PC-9 (cell line): ENCODE results near the gene FBN1. TPM values are rescaled to one million over a fixed set of nuclear protein-coding genes. Genes with fewer than 3 reads are reported as not detected.

Experiments
- BruUV-seq: library from RNA; stranded (reverse); fragments of 400-500 nt; replicated peaks from 2 replicates; lab custom pipeline; 2021; lab: Mats Ljungman, UMichigan
- CTCF ChIA-PET: fragments of 300-600 bp; sonication (Branson Sonifier 250); formaldehyde crosslinking; loops from one replicate; lab custom pipeline; 2022; ENCODE audit warnings: antibody characterized with exemption; lab: Charles Lee
- POLR2A ChIA-PET: fragments of 300-600 bp; sonication (Branson Sonifier 250); formaldehyde crosslinking; loops from one replicate; lab custom pipeline; 2022; ENCODE audit warnings: antibody characterized with exemption; ENCODE audit not compliant: unreplicated experiment; lab: Charles Lee
- DNase-seq, 2 experiments: peaks; one replicate each; pipeline versions ENCODE4 v3.0.0 to v3.0.0-alpha.2; 2015 to 2022; ENCODE audit warnings: mixed read lengths in 1 of 2
- H2AFZ ChIP-seq: fragments of 200-600 bp; sonication (generic); 2 replicates; pipeline ENCODE4 v1.8.1; 2017; ENCODE audit warnings: antibody characterized with exemption
- H3F3A ChIP-seq: fragments of 200-600 bp; sonication (generic); 2 replicates; pipeline ENCODE4 v1.8.1; 2017; ENCODE audit warnings: antibody characterized with exemption, mild to moderate bottlenecking, low read depth; ENCODE audit not compliant: insufficient read depth
- H3K27ac ChIP-seq: fragments of 200-600 bp; sonication (generic); 2 replicates; pipeline ENCODE4 v1.6.1; 2016; ENCODE audit warnings: mixed run types
- H3K27me3 ChIP-seq: fragments of 200-600 bp; sonication (generic); 2 replicates; pipeline ENCODE4 v1.6.1; 2016; ENCODE audit warnings: low read depth, mixed run types; ENCODE audit not compliant: insufficient read depth
- H3K36me3 ChIP-seq: fragments of 200-600 bp; sonication (generic); 2 replicates; pipeline ENCODE4 v1.6.1; 2016; ENCODE audit warnings: low read depth, mixed run types
- H3K4me1 ChIP-seq: fragments of 200-600 bp; sonication (generic); replicated peaks from 2 replicates; pipeline ENCODE4 v1.6.1; 2016; ENCODE audit warnings: mixed run types; ENCODE audit not compliant: insufficient read depth
- H3K4me2 ChIP-seq: fragments of 200-600 bp; sonication (generic); 2 replicates; pipeline ENCODE4 v1.6.1; 2017; ENCODE audit warnings: mixed run types
- H3K4me3 ChIP-seq: fragments of 200-600 bp; sonication (generic); 2 replicates; pipeline ENCODE4 v1.6.1; 2016; ENCODE audit warnings: mixed run types
- H3K79me2 ChIP-seq: fragments of 200-600 bp; sonication (generic); 2 replicates; pipeline ENCODE4 v1.6.1; 2017; ENCODE audit warnings: low read depth, mixed run types
- H3K9me2 ChIP-seq: fragments of 200-600 bp; sonication (generic); 2 replicates; pipeline ENCODE4 v1.8.1; 2017; ENCODE audit warnings: mild to moderate bottlenecking; ENCODE audit not compliant: insufficient read depth
- H3K9me3 ChIP-seq: fragments of 200-600 bp; sonication (generic); 2 replicates; pipeline ENCODE4 v1.8.1; 2016; ENCODE audit warnings: low read depth; ENCODE audit not compliant: insufficient read depth
- H4K20me1 ChIP-seq: fragments of 200-600 bp; sonication (generic); 2 replicates; pipeline ENCODE4 v1.8.1; 2017; ENCODE audit not compliant: insufficient read depth
- CTCF ChIP-seq: fragments of 200-600 bp; sonication (generic); conservative IDR thresholded peaks from 2 replicates; pipeline ENCODE4 v1.6.1; 2017; ENCODE audit warnings: mixed run types, antibody characterized with exemption, mild to moderate bottlenecking, moderate library complexity
- EZH2 ChIP-seq: fragments of 200-600 bp; sonication (generic); IDR thresholded peaks from 2 replicates; pipeline ENCODE4 v1.8.0; 2017; ENCODE audit warnings: antibody characterized with exemption, low read depth
- intact Hi-C: fragments of 100-400 bp; cut with micrococcal nuclease; formaldehyde crosslinking; loops from one replicate; pipeline ENCODE4 v1.10.0; 2022; ENCODE audit not compliant: unreplicated experiment
- total RNA-seq: library from RNA; stranded (reverse); gene quantifications from 2 replicates; pipeline ENCODE4 v1.2.3, GENCODE V29; 2021

The FBN1 gene
- total RNA-seq, 1 experiment from 2014 or later = 1.3 TPM

- intact Hi-C loops = no loop called here
- H3F3A ChIP-seq = no peaks in the 10 kb centered on the region; the same call in 1 of the 2 replicates
- H3K4me2 ChIP-seq = no peak overlapping the region
- no peaks in the 10 kb centered on the region for H3K79me2 ChIP-seq
- TF ChIP-seq EZH2 (no peak), CTCF (no peak)
- H3K4me1 ChIP-seq = no peaks in the 10 kb centered on the region
- no peak for DNase-seq
- POLR2A ChIA-PET = no interaction called here
- no peaks in the 10 kb centered on the region for H3K36me3 ChIP-seq
- H2AFZ ChIP-seq = no peak overlapping the region
- no peaks in the 10 kb centered on the region for H3K9me3 ChIP-seq
- H3K27me3 ChIP-seq = no peaks in the 10 kb centered on the region
- no peaks in the 10 kb centered on the region for H3K9me2 ChIP-seq
- BruUV-seq = no TSS peak
- no peak overlapping the region for H3K4me3 ChIP-seq
- H4K20me1 ChIP-seq = no peaks in the 10 kb centered on the region
- CTCF ChIA-PET = no interaction called here
- no peak overlapping the region for H3K27ac ChIP-seq
Observed at GRCh38 chr15:48672206-48672605, 26.7 kb upstream of the FBN1 start.

GRCh38 chr15:48671103-48672022 lies 25.9 kb upstream of the FBN1 start:
- CTCF ChIA-PET = no interaction called here
- POLR2A ChIA-PET = no interaction called here
- no peak overlapping the region for H3K27ac ChIP-seq
- no peaks in the 10 kb centered on the region for H3K9me2 ChIP-seq
- no peak overlapping the region for H3K4me2 ChIP-seq
- intact Hi-C loops = no loop called here
- no peaks in the 10 kb centered on the region; the same call in 1 of the 2 replicates for H3F3A ChIP-seq
- no TSS peak for BruUV-seq
- H3K9me3 ChIP-seq = no peaks in the 10 kb centered on the region
- TF ChIP-seq EZH2 = no peak
- TF ChIP-seq CTCF = no peak
- H4K20me1 ChIP-seq = no peaks in the 10 kb centered on the region
- H3K4me3 ChIP-seq = no peak overlapping the region
- H3K36me3 ChIP-seq = no peaks in the 10 kb centered on the region
- H3K4me1 ChIP-seq = no peaks in the 10 kb centered on the region
- no peak overlapping the region for H2AFZ ChIP-seq
- no peak for DNase-seq
- H3K79me2 ChIP-seq = no peaks in the 10 kb centered on the region
- no peaks in the 10 kb centered on the region for H3K27me3 ChIP-seq

GRCh38 chr15:48667701-48668100 lies 22.2 kb upstream of the FBN1 start:
- no peak overlapping the region for H3K4me3 ChIP-seq
- no peak overlapping the region for H3K4me2 ChIP-seq
- H3K9me2 ChIP-seq = no peaks in the 10 kb centered on the region
- no TSS peak for BruUV-seq
- no peaks in the 10 kb centered on the region for H3K9me3 ChIP-seq
- H3F3A ChIP-seq = no peaks in the 10 kb centered on the region; the same call in 1 of the 2 replicates
- no peaks in the 10 kb centered on the region for H3K36me3 ChIP-seq
- POLR2A ChIA-PET = no interaction called here
- no peaks in the 10 kb centered on the region for H3K79me2 ChIP-seq
- no peak for TF ChIP-seq EZH2
- no peak for TF ChIP-seq CTCF
- intact Hi-C loops = no loop called here
- CTCF ChIA-PET = no interaction called here
- H3K27me3 ChIP-seq = no peaks in the 10 kb centered on the region
- H2AFZ ChIP-seq = no peak overlapping the region
- no peak overlapping the region for H3K27ac ChIP-seq
- no peak for DNase-seq
- H3K4me1 ChIP-seq = no peaks in the 10 kb centered on the region
- no peaks in the 10 kb centered on the region for H4K20me1 ChIP-seq
